NK-92 (cell line): ENCODE data around the gene PTPRQ.
"Not testable (repeated sequence)": the region's sequence is repeated elsewhere in the genome, so short reads cannot be mapped to it uniquely, and the experiment has no call there.

ENCODE experiments used
- DNase-seq: peaks from one replicate; lab custom pipeline; 2025; ENCODE audit not compliant: unreplicated experiment; lab: John Stamatoyannopoulos, UW

The PTPRQ gene

DNA sequence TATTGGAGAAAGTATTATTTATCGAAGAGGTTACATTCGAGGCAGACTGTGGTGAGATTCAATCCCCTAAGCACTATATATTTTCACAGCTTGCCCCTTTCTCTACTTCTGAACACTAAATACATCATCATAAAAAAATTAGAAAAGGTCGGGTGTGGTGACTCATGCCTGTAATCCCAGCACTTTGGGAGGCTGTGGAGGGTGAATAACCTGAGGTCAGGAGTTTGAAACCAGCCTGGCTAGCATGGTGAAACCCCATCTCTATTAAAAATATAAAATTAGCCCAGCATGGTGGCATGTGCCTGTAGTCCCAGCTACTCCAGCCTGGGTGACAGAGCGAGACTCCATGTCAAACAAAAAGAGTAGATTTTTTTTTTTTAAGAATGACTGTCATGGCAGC is 192.8 kb downstream of the PTPRQ start:
- DNase-seq = no peak

DNA sequence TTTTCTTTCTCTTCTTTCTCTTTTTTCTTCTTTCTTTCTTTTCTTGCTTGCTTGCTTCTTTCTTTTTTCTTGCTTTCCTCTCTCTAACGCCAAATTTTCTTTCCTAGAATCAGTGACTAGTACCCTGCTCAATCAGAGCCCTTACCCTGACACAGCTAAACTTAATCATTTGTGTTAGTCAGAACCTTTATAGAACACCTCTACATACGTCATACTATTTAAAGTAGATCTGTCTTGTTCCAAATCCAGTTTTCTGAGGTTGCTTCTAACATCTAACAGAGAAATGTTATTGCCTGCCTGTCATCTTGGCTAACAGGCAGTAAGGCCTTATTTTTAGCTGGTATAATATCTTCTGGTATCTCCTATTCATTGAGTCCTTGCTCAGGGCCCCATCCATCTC is 197.9 kb downstream of the PTPRQ start:
- no peak for DNase-seq

DNA sequence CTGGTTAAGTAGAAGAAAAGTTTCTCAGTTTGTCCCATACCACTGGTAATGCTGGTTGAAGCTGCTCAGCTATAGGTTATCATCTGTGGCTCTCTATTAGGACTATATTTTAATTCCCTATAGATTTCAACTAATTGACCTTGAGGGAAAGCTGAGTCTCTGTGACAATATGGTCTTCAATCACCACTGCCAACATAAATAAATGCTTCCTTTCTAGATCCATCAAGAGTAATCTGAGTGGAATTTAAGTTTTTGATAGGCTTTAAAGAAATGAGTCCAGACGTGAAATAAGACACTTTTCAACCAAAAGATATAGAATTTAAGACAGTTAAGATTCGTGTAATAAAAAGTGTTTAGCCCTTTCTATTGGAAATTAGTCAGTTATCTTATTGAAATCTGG is 199.9 kb downstream of the PTPRQ start:
- no peak for DNase-seq

DNA sequence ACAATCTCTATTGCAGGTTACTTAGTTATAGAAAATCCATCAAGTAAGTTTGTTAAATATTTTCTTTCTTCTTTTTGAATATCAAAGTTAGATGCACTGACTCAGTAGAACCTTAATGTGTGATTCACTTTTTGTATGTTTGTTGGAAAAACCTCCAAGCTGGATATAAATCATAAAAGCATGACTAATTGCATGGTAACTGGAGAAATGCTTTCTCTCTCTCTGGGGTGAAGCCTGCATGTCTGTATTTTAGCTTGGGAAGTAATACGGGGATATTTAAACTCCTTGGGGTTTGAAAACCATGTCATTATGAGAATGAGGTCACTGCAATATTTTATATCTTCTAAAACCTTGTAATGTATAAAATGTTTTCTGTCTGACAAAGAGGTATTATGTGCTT is 204.8 kb downstream of the PTPRQ start:
- DNase-seq = no peak

DNA sequence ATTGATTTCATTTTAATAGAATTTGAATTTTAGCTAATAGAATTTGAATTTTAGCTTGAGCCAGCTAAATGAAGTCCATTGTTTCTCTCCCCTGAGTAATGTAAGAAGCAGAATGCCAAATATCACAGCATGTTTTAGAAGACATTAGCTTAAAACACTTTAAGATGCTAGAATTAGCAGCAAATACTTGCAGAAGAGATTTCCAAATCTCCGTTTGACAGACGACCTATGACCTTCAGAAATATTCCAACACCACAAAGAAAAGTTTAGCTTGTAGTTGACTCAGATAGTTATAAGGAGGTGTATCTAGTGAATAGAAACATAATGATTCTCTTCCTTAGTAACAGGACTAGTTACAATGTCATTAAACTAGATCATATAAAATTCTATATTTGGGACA is 211.7 kb downstream of the PTPRQ start:
- DNase-seq = no peak

DNA sequence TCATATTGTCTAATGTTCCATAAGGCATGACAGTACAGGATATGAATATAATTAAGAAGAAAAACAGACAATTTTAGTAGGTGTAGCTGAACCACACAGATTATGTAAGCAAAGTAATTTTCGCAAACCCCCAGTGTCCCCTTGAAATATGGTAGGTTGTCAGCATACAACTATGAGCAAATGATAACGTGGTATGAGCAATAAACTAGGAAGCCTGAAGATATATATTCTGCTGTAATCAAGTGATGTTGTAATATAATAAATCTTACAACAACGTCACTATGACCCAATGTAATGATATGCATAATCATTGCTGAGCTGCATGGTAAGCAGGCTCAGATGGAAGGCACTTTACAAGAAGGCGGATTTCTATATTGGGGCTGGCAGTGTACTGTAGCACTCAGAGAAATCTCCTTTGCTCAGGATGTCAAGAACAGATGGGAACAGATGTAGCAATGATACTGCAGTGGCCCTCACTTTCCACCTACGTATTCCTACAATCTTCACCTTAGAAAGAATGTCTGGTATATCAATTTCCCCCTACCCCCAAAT is 215.6 kb downstream of the PTPRQ start:
- no peak for DNase-seq

DNA sequence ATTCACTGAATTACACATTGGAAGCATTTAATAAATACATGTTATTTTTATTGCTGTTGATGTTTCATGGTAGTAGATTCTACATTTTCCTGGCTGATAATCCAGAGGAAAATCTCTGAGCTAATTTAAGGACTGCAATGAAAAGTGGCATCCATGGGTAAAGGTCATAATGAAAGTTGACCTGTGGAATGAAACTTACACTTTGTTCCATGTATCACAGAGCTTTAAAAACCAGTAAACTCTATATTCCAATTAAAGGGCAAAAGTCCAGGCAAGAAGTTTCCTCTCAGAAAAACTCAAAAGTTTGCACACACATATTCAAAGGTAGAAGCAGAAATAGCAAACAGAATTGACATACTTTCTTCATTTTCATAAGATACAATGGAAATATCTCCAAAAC is 218.6 kb downstream of the PTPRQ start:
- DNase-seq = no peak

DNA sequence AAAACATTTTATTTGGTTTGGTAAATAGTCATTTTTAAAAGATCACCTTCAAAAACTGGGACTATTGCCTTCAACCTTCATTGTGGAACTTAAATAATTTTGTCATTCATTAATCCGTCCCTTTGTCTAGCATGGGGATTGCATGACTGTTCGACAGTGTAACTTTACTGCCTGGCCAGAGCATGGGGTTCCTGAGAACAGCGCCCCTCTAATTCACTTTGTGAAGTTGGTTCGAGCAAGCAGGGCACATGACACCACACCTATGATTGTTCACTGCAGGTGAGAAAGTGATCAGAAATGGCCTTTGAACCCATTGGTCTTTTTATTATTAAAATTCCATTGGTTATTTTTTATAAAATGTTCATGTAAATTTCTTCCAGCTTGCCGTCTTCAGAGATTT is 226.2 kb downstream of the PTPRQ start:
- no peak for DNase-seq

DNA sequence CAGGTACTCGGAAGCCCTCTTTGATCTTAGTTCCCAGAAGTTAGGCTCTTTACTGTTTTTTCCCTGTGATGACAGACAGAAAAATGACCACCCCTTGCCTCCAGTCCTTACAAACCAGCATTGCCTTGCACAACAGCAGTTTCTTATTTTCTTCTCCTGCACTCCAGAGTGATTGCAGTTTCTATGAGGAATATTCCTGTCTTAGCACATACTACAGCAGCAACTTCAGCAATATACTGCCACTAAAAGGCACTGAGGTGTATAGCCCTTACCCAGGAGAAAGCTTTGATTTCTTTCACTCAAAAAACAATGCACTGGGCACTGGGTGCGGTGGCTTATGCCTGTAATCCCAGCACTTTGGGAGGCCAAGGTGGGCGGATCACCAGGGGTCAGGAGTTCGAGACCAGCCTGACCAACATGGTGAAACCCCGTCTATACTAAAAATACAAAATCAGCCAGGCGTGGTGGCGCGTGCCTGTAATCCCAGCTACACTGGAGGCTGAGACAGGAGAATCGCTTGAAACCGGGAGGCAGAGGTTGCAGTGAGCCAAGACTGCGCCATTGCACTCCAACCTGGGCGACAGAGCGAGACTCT is 232.1 kb downstream of the PTPRQ start:
- DNase-seq = not testable (repeated sequence)

DNA sequence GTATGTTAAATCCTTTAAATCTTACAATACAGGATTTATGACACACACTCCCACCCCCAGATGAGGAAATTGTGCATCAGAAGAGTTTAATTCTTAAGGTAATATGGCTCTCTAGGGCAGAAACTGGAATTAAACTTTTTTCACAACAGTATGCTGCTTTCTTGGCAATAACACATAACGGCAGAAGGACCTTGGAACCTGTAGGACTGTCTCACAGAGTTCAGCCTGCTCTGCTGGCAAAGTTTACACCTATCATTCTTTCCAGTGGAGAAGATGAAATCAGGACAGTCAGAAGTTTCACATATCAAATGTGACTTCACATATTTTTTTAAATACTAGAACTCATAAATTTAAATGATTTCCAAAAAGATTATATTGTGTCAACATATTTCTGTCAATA is 232.8 kb downstream of the PTPRQ start:
- no peak for DNase-seq

DNA sequence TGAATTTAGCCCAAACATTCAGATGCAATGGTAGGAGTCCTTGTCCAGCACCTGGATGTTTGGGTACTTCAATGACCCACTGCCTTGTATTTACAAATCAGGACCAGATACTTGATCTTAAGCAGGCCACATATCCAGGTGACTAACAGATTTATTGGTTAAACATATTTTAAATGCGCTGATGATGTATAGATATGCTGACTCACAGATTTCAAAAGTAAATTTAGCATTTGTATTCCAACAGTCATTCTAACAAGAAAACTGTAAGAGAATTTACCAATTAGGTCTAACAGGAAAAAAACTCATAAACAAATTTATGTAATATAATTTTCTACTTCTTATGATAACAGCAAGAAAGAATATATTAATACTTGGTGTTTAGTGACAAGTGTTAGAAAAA is 234.0 kb downstream of the PTPRQ start:
- DNase-seq = no peak

DNA sequence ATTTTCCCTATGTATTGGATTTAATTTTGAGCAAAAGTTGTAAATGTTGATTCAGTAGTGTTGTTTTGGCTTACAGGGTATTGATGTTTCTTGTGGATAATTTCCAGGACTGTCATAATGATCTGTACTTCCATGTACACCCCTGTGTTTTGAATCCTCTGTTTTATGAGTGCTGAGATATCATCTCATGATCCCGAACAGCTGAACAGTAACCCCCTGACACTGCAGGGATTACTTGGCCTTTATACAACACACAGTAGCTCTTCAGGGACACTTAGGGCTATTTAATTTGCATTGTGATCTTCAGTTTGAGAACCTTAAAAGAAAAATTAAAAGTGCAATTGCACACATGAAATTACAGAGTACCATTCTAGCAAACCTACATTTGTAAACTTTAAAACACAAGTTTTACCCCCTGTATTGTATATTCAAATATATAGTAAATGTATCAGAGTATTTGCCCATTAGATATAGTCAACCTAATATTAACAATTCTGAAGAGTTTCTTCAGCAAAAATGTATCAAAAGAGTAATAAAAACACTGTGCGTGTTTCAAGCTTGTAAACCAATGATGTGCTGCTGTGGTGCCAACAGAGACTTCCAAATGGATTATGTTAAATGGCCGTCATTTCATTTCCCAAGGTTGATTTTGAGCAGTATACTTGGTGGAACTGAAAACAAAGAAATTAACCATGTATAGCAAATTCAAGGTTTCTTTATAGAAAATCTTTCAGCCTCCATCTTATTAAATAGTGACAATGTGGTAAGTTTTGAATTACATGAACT is 235.5 kb downstream of the PTPRQ start:
- DNase-seq = no peak

DNA sequence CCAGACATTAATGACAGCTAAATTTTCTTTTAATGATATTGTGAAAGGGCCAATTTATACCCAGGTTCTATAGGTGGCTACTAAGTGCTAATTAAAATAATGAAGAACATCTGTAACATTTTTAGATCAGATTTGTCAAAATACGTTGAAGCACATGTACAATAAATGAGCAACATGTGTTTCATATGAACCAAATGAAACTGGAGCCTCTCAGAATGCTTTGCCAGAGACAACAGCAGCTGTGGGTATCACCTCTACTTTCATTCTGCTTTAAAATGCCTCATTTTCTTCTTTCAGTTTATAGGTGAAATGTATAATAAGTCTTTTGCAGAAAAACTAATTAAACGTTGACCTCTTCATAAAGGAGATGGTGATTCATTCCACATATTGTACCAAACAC is 237.3 kb downstream of the PTPRQ start:
- DNase-seq = no peak

DNA sequence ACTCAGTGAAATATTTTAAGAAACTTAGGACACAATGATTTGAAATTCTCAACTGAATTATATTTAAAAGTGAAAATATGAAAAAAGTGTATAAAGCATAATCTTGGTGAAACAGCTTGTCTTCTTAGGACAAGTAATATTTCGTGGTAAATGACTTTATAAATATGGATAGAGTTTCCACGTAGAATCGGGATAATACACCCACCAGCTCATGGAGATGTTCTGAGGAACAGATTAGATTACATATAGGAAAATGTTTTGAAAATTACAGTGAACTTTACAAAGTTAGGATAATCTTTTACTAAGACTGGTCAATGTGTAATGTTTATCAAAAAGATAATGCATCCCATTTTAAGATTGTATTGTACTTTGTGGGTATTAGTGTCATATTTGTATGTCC is 237.8 kb downstream of the PTPRQ start:
- DNase-seq = no peak

DNA sequence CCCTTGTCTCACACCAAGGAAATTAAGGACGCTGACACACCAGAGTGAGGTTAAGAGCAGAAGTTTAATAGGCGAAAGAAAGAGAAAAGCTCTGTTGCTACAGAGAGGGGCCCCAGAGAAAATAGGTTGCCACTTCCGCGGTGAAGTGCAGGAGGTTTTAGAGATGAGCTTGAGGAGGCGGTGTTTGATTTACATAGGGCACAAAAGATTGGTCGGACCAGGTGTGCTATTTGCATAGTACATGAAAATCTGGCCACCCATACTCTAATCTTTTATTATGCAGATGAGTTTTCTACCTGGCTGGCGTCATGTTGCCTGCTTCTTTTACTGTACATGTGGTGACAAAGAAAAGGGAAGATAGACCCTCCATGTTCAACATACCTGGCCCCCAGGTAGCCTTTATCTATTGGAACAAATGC is 240.1 kb downstream of the PTPRQ start:
- no peak for DNase-seq

DNA sequence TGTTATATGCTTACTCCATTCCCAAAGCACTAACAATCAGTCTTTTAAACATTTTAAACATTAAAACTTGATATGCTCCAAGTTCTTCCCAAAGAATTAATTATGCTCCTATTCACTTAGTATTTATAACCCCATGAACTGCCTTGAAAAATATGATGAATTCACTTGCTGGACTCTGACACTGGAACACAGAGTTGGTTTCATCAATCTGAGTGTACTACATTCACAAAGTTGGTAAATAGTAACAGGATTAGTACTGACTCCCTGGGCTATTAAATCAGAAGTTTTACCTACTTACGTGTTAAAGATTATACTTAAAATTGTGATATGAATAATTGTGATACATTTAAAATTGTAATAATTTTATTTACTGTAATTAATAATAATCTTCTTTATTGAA is 246.1 kb downstream of the PTPRQ start:
- DNase-seq = no peak

DNA sequence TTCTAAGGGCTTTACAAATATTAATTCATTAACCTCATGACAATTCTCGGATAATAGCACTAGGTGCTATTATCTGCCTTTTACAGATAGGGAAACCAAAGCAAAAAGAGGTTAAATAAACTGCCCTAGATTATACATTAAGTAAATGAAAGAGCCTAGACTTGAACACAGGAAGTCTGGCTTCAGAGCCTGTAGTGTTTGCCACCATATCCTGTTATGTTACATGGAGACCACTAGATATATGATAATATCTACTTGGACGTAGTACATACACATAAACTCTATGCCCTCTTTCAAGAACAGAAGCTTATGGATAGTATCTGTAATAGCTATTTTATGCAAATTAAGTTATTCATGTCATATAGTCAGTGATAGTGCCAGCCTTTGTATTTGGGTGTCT is 246.5 kb downstream of the PTPRQ start:
- DNase-seq = no peak

DNA sequence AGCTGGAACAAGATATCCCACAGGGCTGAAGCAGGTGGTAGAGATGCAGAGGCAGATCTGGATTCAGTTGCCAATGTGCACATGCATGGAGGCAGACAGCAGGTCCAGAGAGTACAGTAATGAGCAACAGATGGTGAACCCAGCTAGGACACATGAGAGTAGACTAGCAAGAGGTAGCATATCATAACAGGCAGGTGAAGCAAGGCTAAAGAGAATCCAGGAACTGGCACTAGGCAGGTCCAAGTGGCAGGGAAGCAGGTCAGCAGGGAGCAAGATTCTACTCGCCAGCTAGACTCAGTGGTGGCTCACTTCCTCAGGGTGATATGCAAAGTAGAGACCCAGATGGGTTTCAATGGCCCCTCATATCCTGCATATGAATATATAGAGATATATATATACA is 248.1 kb downstream of the PTPRQ start:
- DNase-seq = no peak

DNA sequence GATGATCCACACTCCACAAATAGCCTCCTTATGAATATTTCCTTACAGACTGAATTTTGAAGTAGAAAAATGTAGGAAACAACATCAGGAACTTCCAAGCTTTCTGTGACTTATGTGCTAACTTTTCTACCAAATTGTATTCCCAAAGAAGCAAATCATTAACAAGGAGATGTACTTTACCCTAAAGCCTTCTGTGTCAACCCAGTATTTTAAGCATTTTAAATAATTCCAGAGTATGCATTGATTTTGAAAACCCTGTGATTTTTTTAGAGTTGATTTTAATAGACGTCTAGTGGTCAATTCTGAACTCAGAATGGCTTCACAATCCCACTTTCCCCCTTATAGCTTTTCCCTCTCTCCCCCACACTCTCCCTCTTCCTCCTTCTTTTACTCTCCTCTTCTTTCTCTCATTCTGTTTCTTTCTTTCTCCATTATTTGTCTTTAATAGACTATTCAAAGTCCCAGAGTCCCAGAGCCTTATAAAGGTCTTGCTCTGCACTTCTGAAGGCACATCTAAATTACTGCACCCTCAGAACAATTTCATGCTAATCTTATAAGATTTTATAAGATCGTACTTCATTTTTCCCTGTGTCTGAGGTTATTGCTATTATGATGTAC is 253.3 kb downstream of the PTPRQ start:
- no peak for DNase-seq

DNA sequence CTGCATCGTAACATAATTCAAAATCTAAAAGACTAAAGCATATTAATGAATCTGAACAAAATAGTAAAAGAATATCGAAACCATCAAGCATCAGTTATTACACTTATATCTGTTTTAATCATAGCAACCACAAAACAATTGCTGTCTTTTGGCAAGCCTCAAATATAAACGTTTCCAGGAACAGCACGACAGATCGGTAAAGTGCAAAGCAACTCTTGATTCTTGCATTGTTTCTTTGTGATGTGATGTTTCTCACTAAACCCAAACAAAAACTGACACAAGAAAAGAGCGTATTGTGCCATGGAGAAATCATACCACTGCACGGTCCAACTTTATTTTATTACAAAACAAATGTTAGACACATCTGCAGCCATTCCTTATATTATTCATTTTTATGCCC is 254.2 kb downstream of the PTPRQ start:
- DNase-seq = no peak

DNA sequence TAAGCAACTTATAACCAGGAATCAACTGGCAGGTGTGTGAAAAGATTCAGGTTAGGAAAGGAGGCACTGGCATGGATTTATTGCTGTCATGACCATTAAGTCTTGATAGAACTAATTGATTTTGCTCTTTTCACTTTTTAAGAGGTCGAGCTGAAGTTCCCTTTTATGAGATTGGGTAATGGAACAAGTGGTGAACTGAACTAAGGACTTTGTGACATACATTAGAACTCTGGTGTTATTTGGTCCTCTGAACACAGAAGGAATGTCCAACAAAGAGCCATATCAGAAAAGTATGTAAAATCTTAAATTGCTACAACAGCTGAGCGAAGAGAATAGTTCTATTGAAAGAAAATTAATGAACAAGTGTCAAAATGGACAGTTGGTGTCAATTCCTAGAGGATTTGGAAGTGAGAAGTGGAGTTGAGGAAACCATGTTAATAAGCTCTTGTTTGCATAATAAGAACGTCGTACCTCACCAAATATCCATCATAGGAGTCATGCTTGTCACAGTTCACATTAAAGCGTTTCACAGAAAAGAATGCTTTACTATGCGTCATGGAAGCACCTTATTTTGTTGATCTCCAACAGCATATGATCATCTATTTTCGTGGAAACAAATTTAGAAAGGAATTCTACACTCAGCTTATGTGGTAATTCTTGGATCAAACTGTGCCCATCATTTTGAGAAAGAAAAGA is 255.0 kb downstream of the PTPRQ start:
- no peak for DNase-seq

DNA sequence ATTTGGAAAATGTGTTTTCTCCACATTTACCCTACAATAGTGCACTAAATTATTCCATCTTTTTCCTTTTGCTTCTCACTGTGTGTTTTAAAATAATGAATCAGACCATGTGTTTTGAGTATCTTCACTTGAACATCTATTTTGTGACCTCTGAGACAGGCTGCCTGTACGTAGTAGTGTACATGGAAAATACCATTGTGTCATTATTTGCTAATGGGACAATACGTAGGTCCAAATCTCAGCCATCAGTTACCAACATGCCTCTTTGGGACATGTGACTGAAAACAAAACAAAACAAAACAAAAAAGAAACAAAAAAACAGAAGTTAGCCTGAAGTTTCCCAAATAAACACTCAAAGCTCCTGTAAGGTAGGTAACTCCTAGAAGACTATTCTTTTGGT is 256.3 kb downstream of the PTPRQ start:
- no peak for DNase-seq
